HFF-Myc (cell line): ENCODE data around the gene TM7SF2.

ENCODE experiments used
- DNase-seq: peaks from one replicate; pipeline ENCODE4 v3.0.0-alpha.2; 2011; ENCODE audit warnings: low read depth; ENCODE audit errors: extremely low read depth
- H3K4me3 ChIP-seq: replicated peaks from 2 replicates; pipeline ENCODE4 v1.5.1; 2011; ENCODE audit warnings: low read depth, mild to moderate bottlenecking, control low read depth, low read length
- CTCF ChIP-seq: IDR thresholded peaks from 2 replicates; pipeline ENCODE4 v1.5.1; 2012; ENCODE audit warnings: mild to moderate bottlenecking, low read depth, low read length, control low read depth; ENCODE audit errors: missing control alignments

The TM7SF2 gene

GRCh38 chr11:65124480-65125196 lies 13.0 kb downstream of the TM7SF2 start:
- no peak for TF ChIP-seq CTCF
- DNase-seq: no peak
- no peak overlapping the region for H3K4me3 ChIP-seq

GRCh38 chr11:65125197-65126056 lies 13.8 kb downstream of the TM7SF2 start:
- no peak for TF ChIP-seq CTCF
- H3K4me3 ChIP-seq: no peak overlapping the region
- DNase-seq: no peak

GRCh38 chr11:65126624-65127274 lies 15.1 kb downstream of the TM7SF2 start:
- no peak for DNase-seq
- no peak for TF ChIP-seq CTCF
- H3K4me3 ChIP-seq: no peak overlapping the region

DNA sequence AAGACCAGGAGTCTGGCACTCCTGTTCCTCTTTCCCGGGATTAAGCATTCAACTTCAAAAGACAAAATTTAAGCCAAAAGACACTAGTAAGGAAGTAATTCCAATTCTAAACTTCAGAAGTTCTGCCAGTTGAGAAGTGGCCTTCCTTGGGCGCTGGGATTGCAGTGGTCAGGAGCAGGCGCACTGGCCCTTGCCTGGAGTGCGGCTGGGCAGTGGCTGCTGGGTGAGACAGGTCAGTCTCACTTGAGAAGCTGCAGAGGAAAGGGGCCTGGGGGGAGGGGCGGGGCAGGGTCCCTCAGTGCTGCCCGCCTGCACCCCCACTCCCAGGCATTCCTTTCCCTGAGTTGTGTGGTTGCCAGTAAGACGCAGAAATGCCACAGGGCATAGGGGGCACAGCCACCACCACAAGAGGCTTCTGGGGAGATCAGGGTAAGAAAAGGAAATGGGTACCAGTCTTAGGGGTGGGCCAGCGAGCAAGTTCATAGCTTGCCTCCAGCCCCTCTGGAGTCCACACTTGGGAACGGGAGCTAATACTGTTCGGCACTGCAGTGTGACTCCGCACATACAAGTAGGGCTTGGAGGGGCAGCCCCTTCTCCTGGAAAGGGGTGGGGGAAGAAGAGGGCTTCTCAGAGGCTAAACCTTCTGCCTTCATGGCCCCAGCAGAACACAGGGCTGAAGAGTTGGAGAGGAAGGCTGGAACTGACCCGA lies 16.0 kb downstream of the TM7SF2 start:
- H3K4me3 ChIP-seq: no peak overlapping the region
- no peak for TF ChIP-seq CTCF
- no peak for DNase-seq

DNA sequence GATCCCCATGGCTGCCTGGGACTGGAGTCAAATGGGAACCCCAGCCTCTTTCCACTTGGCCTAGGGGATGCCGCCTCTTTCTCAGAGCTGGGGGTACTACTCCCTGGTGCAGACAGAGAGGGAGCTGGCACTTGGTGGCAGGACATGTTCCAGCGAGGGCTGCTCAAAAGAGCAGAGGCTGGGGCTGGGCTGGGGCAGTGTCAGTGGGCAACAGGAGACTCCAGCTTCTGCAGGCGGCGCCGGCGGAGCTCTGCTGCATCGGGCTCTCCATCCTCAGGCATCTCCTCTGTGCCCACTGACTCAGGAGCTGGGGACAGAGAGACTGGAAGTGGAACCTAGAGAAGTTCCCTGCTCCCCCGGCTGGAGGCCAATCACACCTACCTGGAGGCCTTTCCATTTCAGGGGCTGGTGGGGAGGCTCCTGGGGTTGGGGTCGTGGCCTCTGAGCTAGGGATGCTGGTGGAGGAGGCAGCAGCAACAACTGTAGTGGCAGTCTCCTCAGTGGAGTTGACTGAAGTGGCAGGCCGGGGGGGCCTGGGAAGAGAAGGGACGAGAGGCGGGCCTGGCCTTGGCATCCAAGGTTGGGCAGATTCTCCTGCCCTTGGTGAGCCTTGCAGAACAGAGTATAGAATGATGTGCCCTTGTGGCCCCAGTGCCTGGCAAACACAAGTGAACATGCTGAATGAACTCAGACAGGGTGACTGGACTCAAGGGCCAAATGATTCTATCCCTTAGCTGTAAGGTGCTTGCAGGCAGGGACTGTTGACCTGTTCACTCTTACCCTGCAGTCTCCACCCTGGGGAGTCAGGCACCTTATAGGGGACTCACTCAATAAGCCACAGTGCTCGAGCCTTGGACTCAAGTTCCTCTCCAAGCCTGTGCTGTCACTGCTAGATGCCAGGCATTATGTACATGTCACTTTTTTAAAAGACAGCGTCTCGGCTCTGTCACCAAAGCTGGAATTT lies 16.8 kb downstream of the TM7SF2 start:
- no peak overlapping the region for H3K4me3 ChIP-seq
- no peak for TF ChIP-seq CTCF
- DNase-seq: no peak
